HG03139 (cell line): ENCODE measurements around the gene RIPOR3.
"Not testable (repeated sequence)": the region's sequence is repeated elsewhere in the genome, so short reads cannot be mapped to it uniquely, and the experiment has no call there.

Source experiments
- ATAC-seq: cut with Tn5 transposase; IDR thresholded peaks from one replicate; pipeline ENCODE4 v1.9.1; 2021; ENCODE audit not compliant: unreplicated experiment

The RIPOR3 gene

DNA sequence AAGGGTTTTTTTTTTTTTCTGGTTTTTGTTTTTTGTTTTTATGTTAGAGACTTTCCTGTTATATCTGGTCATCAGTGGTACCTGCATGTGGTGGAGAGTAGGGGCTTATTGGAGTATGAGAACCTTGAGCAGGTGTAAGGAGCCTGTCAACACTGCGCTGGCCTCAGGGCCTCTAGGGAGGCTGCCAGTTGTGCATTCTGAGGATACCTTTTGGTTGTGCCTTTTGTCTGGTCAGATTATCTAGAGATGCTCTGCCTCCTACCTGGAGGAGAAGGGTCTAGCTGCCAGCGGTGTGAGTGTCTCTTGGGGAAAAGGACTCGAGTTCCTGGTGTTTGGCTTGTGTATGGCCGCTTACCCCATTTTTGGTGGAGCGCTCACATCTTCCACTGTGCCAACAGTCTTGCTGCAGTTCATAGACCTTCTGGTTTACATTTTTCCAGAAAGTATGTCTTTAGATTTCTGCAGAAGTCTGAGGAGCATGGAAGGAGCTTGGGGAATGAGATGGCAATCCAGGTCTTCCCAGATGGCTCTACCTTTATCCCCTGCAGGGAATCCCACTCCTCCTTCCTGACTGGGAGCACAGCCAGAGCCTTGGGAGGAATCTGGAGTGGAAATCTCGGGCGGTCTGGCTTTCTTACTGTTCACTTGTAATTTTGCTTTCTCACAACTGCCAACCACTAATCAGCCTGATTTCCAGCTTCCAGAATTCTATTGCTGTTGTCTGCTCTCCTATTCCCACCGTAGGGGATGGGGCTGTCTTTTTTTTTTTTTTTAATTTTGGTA is 131.3 kb downstream of the RIPOR3 start:
- no peak for ATAC-seq

DNA sequence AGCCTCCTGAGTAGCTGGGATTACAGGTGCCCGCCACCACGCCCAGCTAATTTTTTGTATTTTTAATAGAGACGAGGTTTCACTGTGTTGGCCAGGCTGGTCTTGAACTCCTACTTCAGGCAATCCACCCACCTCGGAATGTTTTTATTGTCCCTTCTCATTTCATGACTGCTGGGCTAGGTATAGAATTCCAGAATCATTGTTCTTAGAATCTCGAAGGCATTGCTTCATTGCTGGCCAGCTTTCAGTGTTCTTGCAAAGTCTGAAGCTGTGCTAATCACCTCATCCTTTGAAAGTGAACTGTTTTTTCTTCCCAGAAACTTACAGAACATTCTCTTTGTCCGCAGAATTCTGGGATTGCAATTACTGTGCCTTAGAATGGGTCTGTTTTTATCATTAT is 132.2 kb downstream of the RIPOR3 start:
- no peak for ATAC-seq

DNA sequence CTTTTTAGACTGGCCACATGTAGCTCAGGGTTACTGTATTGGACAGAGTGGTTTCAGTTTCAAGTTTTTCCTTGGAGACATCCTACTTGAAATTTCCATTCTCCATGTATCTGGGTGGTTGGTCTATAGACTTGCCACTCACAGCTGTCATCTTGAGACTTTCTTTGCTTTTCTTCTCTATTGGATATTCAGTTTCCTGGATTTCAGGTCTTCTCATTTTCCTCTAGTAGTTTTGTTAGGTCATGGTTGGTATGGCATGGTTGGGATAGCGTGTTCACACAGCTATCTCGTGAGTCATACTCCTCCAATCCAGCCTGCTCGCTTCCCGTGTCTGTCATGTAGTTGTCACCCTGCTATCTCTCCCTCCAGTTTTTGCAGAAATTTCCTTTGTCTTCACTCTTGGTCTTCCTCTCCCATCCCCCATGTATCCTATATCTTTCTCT is 132.8 kb downstream of the RIPOR3 start:
- ATAC-seq: no peak

DNA sequence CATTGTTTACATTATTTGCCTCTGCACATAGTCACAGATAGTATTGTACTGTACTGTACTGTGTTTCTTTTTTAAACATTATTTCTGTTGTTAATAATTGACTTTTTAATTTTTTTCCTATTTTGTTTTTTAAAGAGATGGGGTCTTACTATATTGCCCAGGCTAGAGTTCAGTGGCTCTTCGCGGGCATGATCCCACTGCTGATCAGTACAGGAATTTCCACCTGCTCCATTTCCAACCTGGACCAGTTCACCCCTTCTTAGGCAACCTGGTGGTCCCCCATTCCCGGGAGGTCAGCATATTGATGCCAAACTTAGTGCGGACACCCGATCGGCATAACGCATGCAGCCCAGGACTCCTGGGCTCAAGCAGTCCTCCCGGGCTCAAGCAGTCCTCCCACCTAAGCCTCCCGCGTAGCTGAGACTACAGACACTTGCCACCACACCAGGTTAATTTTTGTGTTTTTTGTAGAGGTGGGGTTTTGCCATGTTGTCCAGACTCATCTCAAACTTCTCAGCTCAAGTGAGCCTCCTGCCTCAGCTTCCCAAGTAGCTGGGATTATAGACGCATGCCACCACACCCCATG is 133.7 kb downstream of the RIPOR3 start:
- no peak for ATAC-seq

DNA sequence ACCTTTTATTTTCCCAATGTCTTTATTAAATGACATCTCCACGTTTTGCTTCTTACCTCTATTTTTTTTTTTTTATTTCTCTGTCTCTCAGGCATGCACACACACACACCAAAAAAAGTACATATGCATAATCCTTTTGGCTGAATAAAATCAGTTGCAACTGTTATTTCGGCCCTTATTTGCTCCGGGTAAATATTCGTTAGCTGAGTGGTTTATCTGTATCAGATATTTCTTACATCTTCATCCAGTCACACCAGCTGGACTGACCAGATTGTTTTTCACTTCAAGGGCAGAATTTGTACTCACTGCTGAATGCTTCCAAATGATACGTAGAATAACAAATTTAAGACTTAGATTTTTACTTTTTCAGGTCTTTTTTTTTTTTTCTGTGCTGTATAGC is 135.7 kb downstream of the RIPOR3 start:
- ATAC-seq: no peak

DNA sequence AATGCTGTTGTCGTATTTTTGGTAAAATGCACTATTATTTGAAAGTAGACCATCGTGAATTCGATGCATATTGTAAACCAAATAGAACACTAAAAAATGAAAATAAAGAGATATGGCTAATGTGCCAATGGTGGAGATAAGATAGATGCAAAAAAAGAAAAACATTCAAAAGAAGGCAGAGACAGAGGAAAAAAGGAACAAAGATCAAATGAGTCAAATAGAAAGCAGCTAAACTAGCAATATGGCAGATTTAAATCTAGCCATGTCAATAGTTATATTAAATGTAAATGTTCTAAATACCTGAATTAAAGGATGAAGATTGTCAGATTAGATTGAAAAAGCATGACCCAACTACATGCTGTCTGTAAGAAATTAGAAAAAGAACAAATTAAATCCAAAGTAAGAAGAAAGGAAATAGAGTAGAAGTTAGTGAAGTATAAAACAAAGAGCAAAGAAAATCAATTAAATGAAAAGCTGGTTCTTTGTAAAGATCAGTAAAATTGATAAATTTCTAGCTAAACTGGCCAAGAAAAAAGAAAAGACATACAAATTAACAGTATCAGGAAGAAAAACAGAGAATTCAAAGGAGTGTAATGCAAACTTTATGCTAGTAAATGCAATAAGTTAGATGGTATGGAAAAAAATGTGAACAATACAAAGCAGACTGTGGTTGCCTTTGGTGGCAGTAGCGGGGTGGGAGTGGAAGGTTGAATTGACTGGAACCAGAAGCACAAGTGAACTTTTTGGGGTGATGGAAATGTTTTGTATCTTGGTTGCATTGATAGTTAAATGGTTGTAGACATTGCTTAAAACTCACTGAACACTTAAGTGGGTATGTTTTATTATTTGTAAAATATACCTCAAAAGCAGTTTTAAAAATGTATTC is 136.4 kb downstream of the RIPOR3 start:
- no peak for ATAC-seq

DNA sequence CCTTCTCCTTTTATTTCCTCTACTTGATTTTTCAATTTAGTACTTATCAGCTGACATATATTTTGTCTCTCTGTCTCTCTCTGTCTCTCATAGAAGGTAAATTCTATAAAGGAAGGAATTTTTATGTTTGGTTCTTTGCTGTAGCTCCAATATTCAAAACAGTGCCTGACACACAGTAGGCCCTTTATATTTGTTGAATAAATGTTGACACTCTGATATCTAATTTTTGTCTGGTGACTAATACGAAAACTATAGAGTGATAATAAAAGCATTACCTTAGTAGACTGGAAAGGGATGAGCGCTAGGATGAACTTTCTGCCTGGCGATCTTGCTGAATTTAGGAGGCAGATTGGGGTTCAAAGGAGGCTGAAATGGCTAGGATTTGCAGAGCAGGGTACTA is 138.4 kb downstream of the RIPOR3 start:
- ATAC-seq: no peak

DNA sequence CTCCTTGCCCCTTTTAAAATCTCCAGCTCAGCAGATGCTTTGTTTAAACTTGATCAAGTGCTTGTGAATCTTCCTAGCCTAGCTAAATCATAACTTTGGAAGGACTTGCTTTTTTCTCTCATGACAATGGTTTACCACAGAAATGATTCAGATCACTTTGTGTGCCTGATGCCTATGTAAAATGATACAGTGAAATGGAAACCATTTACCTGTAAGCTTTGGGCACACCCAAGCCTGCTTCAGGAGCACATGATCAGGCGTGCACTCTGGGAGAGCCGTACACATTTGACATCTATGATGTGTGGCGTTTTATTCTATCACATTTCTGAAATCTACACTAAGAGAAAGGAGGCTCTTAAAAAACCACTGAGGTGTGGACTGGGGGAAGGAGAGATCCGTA is 140.1 kb downstream of the RIPOR3 start:
- no peak for ATAC-seq

DNA sequence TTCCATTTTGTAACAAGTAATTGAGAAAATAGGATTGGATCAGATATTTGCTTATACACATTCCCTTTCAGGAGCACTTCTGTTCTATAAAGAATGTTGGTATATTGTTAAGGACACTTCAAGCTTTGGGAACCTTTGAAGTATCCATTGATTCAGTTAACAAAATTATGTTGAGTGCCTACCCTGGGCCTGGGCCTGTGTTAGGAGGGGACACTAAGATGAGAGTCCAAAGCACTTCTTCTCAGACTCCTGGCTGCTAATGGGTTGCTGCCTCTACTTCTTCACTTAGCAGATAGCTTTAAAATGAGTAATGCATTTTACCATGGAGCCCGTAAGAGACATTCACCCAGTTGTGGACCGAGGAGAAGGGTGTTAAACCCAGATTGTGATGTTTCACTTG is 140.8 kb downstream of the RIPOR3 start:
- ATAC-seq: no peak

DNA sequence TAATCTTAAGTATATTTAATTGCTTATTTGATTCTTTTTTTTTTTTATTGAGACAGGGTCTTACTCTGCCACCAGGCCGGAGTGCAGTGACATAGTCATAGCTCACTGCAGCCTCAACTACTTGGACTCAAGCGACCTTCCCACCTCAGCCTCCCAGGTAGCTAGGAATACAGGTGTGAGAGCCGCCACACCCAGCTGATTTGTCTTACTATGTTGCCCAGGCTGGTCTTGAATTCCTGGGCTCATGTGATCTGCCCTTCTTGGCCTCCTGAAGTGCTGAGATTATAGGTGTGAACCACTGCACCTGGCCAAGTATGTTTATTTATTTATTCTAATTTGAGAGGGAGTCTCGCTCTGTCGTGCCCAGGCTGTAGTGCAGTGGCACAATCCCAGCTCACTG is 142.9 kb downstream of the RIPOR3 start:
- no peak for ATAC-seq

DNA sequence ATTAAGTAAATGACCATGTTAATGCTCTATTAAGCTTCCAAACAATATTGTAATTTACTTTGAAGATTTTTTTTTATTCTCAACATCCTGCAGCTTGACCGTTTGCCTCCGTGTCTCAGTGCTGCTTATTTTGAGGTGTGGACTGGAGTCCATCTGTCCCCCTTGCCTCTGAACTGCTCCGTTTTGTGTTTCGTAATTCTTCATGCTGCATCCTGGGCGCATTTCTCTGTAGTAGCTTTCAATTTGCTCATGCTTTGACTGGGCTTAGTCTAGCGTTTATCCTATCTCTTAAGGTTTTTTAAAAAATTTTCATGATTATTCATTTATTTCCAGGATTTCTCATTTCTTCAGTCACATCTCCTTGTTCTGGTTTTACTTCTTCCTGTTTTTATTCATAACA is 143.4 kb downstream of the RIPOR3 start:
- ATAC-seq: no peak

DNA sequence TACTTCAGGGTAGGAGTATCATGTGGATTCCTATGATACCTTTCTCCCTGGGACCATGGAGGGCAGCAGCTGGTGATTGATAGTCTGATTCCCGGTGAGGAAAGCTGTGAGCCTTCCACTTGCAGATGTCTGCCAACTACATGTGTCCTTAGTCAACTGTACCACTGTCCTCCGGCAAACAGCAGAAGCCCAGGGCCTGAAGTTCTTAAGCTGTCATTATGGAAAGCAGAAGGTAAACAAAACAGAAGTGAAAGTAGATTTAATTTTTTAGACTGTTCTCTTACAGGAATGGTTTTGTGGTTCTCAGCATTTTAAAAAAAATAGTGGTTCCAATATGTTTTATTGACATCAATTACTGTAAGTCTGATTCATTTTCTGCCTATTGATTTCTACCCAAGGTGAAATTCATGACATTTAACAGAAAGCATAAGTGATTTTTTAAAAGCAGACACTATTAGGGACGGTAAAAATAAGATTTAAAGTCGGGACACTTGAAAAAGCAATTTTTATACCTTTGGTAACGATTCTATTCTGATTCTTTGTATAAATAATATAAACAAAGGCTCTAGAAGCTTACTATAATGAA is 144.5 kb downstream of the RIPOR3 start:
- no peak for ATAC-seq

DNA sequence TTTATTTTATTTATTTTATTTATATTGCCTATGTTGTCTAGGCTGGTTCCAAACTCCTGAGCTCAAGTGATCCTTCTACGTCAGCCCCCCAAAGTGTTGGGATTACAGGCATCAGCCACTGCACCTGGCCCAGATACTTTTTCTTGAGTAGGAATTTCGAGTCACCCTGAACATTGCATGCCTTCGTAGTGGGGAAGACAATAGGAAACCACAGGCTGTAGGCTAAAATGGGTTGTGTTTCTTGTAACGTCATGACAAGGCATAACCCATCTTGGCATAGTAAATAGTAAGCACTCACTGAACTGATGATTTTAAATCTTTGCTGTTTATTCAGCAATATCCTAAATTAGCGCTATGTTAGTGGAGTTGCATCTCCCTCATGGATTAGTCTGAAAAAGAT is 146.2 kb downstream of the RIPOR3 start:
- ATAC-seq: no peak

DNA sequence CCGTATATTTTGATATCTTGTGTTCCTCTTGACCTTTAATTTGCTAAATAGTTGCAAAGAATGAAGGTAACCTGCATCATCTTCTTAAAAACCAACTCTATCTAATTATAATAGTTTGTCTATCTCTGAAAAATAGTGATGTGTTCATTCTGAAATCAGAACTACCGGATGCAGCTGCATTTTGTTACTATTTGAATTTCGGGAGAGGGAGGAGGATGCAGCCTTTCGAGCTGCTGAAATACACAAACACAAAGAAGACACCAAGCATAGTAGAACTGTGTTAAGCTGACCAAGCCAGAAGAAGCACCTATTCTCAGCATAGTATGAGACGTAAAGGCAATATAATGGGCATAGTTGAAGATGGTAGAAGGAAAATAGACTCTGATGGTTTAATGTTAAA is 148.0 kb downstream of the RIPOR3 start:
- ATAC-seq: no peak

DNA sequence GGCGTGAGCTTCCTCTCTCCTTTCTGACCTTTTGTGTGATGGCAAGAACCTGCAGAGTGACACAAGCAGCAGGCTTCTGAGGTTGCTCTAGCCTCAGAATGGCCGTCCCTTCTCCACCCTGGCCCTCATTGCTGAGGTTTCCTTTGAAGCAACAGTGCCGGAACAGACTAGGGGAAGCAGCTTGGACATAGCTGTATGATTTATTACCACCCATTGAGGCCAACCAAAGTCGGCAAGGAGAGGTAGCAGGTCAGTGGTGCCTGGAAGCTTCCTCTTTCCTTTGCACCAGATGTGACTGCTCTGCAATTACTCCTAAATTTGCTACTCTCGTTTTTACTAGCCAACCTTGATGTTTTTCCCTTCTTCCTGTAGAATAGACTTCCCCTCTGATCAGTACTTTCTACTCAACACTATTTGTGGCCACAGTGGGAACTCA is 149.7 kb downstream of the RIPOR3 start:
- ATAC-seq: peak; percentile 59

DNA sequence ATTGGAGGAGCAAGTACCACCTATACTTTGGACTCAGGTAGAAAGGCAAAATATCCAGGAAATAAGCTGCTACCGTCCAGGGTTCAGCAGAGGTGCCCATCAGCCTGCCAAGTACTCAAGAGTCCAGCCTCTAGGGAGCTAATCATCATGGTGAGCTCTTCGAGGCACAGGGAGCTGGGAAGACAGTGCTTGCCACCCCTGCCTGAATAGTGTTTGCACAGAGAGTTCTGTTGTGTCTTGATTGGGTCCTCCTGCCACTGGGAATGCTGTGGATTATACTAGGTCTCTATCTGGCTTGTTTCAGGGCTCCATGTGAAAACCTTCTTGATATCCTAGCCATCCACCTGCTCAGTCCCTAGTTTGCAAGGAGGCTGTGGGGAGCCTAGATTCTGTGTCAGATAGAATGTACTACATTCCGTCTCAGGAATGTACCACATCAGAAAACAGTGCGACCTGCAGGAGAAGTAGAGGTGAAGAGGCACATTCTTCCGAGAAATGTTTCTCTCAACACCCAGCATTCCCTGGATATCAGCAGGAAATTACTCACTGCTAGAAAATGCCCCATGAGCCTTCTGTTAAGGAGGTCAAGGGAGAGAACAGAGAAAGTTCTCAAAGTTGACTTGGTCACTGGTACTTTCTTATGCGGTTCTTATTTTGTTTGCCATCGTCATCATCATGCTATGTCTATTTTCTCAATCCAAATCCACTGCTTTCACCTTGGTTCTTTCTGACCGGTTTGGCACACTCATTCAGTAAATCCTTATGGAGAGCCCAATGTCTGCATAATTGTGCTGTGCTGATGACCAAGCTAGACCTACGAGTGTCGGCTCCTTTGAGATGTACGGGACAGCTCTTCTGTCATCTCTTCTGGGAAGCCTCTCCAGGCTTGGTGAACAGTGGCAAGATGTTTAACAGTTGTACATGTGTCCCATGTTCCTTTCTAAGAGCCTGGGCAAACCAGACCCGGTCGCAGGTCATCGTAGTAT is 150.4 kb downstream of the RIPOR3 start:
- ATAC-seq: no peak

DNA sequence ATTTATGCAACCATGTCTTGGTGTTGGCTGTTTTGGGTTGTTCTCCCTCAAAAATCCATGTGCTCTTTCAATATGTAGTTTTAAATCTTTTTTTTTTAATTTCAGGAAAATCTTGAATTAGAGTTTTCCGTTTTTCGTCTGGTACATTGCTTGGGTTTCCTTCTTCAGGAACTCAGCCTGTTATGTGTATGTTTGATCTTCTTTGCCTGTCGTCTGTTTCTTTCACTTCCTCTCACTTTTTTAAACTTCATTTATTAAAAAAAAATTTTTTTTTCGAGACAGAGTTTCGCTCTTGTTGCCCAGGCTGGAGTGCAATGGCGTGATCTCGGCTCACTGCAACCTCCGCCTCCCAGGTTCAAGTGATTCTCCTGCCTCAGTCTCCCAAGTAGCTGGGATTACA is 151.5 kb downstream of the RIPOR3 start:
- not testable (repeated sequence) for ATAC-seq

DNA sequence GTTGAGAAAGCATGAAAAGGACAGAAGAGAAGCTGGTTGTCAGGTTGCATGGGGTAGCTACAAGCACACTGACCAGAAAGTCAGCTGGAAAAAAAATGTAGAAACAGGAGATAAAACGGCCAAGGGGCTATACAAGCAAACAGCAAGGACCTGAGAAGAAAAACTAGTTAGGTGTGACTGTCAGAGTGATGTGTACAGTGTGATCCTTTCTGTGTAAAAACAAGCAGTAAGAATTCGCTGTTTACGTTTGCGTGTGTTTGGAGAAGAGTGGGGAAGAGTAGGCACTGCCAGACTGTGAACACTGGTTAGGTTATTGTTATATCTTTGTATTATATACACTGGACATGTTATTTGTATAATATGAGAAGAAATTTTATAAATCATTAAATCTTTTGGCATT is 153.1 kb downstream of the RIPOR3 start:
- ATAC-seq: no peak

DNA sequence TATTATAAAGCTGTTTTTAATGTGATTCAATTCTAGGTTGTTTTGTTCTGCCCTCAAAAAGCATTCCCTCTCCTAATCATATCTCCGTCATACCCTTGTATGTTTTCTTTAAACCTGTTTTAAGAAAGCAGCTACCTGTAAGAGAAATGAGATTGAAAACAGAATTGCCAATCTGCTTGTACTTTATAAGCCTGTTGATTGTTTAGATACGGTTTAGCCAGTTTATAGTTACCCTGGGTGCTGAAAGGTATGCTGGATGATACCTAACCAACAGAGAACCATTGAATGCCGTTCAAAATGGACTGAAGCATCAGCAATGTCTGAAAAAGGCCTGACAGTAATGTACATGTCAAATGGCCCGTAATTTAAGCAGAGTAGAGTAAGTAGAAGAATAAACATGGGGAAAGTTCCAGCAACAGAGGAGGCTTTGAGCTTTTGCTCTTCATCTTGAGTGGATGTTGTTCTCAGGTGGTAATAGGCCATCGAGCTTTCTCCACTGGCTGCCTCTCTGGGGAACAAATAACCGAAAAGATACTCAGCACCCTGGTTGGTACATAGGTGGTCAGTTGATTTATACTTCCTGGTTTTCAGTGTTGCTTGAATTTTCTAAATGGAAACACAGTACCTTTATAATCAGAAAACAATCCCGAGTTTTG is 153.7 kb downstream of the RIPOR3 start:
- ATAC-seq: no peak

DNA sequence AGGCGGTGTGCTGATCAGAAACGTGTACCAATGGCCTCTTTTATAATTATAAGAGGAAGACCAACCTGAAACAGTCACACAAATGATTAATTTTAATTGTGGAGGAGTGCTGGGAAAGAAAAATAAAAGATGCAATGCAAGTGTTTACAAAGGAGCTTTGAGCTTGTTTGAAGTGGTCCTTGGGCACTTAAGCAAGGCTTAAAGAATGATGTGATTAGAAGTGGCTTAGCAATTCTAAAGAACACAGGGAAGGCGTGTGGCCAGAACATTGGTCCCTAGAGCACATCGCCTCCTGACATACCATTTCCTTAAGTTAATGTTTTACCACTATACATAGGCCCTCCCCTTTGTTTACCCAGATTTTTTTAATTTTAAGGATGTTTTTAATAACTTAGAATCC is 155.0 kb downstream of the RIPOR3 start:
- no peak for ATAC-seq
